Neutrophil (primary cell): Measurements from ENCODE around the gene ARHGEF7.

ENCODE experiments used
- H3K27ac ChIP-seq: fragments of 200-600 bp; sonication (generic); 2 replicates; pipeline ENCODE4 v1.5.1; 2016; ENCODE audit warnings: mild to moderate bottlenecking, moderate library complexity
- H3K27me3 ChIP-seq: fragments of 200-600 bp; sonication (generic); 2 replicates; pipeline ENCODE4 v1.6.0; 2016; ENCODE audit warnings: mild to moderate bottlenecking
- H3K36me3 ChIP-seq: fragments of 200-600 bp; sonication (generic); 2 replicates; pipeline ENCODE4 v1.5.1; 2017
- H3K4me1 ChIP-seq, 2 experiments: fragments of 200-600 bp in 1 of 2; sonication (generic) in 1 of 2; 1 replicate in 1 of 2; 2 replicates in 1 of 2; pipeline versions ENCODE4 v1.5.1 to v1.6.1; 2013 to 2016; ENCODE audit warnings: low read depth in 1 of 2, low read length in 1 of 2, mild to moderate bottlenecking in 1 of 2, moderate library complexity in 1 of 2; ENCODE audit not compliant: control insufficient read depth in 1 of 2, insufficient read depth in 1 of 2
- H3K4me3 ChIP-seq, 2 experiments: fragments of 200-600 bp in 1 of 2; sonication (generic) in 1 of 2; 1 replicate in 1 of 2; 2 replicates in 1 of 2; pipeline ENCODE4 v1.5.1; 2013 to 2016; ENCODE audit warnings: low read depth in 1 of 2, low read length in 1 of 2, mild to moderate bottlenecking in 1 of 2, moderate library complexity in 1 of 2
- H3K9me3 ChIP-seq: fragments of 200-600 bp; sonication (generic); 2 replicates; pipeline ENCODE4 v1.5.1; 2016
- TF ChIP-seq, protein P1 (sequence below): fragments of 200-600 bp; sonication (generic); IDR thresholded peaks from 2 replicates; pipeline ENCODE4 v1.5.1; 2016; ENCODE audit warnings: antibody characterized with exemption

The ARHGEF7 gene

DNA sequence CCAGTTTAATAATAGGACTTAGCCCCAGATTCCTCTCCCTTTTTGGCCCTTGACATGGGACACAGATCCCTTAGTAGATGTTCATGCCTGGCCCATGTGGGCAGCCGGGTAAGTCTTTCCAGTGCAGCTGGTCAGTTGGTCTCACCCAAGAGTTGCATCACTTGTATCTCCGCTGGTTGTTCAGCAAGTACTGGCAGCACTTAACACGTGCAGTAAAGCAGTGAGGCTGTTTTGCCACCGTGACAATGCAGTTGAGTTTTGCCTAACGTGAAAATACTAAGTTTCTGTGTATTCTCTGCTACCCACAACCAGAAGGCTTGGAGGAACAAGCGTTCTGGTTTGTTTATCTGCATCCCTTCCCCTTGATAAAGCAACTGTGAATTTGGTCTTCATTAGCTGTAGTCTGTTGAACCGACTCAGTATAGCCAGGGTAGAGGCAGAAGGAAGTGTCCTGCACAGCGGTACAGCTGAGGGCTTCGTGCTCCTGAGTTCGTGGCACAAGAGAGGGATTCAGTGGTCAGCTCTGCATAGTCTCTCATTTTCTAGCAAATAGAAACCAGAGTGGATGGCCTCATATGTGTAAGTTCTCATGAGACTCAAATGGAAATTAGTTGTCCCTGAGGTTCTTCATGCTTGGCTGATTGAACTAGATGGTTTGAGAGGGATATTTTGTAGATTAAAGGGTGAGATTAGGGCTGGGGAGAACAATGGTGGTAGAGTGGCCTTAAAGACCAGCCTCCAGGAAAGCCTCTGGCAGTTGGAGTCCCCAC, 50.3 kb downstream of the ARHGEF7 start:
- Histone ChIP-seq H3K36me3 (peaks cover 22% of the 10 kb centered on the region), H3K27ac (no peak overlapping the region), H3K9me3 (no peaks in the 10 kb centered on the region), H3K4me1 (no peaks in the 10 kb centered on the region), H3K27me3 (no peaks in the 10 kb centered on the region), H3K4me3 (no peak overlapping the region)
- TF ChIP-seq, protein P1, sequence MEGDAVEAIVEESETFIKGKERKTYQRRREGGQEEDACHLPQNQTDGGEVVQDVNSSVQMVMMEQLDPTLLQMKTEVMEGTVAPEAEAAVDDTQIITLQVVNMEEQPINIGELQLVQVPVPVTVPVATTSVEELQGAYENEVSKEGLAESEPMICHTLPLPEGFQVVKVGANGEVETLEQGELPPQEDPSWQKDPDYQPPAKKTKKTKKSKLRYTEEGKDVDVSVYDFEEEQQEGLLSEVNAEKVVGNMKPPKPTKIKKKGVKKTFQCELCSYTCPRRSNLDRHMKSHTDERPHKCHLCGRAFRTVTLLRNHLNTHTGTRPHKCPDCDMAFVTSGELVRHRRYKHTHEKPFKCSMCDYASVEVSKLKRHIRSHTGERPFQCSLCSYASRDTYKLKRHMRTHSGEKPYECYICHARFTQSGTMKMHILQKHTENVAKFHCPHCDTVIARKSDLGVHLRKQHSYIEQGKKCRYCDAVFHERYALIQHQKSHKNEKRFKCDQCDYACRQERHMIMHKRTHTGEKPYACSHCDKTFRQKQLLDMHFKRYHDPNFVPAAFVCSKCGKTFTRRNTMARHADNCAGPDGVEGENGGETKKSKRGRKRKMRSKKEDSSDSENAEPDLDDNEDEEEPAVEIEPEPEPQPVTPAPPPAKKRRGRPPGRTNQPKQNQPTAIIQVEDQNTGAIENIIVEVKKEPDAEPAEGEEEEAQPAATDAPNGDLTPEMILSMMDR: no peak

DNA sequence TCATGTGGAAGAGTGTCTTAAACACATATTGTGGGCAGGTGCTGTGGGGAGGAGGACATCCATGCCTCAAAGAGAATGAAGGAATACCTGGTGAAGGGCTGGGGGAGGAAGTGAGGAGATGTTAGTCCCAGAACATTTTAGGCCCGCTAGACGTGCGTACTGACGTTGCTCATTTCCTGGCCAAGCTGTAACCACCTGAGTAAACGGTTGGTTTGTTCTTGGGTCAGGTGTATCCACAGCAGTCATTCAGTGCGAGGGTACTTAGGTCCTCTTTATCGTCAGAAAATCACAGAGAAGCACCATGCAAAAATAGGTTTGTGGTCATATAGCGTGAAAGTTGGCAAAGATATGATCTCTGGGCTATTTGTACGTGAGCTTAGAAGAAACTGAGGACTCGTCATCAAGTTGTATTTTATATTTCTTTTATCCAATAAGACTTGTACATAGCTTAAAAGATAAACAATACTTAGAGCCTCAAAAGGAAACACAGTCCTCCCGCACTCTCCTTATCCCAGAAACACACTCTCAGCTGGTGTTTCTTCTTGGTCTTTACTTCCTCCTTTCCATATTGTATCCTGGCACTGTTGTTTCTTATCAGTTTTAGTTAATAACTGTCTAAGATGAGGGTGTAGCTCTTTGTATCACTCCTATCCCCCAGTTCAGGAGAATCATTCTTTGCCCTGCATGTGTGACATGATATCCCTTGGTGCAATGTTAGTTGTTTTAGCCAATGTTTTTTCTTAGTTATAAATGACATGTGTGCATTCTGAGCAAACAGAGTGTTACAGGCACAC, 52.0 kb downstream of the ARHGEF7 start:
- Histone ChIP-seq H3K9me3 (no peaks in the 10 kb centered on the region), H3K4me1 (no peaks in the 10 kb centered on the region), H3K36me3 (peaks cover 16% of the 10 kb centered on the region), H3K27me3 (no peaks in the 10 kb centered on the region), H3K4me3 (no peak overlapping the region), H3K27ac (no peak overlapping the region)
- TF ChIP-seq, protein P1: no peak

DNA sequence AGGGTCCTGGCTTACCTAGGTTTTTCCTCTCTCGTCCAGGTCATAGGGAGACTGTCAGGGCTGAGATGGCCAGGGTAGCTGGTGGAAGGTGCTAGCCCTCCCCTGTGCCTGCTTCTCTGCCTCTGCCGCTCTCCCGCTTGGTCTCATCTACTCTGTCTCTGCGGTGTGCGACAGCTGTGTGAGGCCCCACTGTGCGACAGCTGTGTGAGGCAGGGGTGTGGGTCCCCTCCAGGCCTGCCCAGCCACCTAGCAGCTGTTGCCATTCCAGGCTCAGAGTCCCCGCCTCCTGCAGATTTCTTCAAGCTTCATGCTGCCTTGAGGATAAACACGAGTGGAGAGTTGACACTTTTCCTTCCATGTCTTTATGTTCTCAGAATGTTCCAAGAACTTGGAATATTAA, 53.0 kb downstream of the ARHGEF7 start:
- Histone ChIP-seq H3K27me3 (no peaks in the 10 kb centered on the region), H3K4me3 (no peak overlapping the region), H3K9me3 (no peaks in the 10 kb centered on the region), H3K36me3 (peaks cover 26% of the 10 kb centered on the region), H3K27ac (no peak overlapping the region), H3K4me1 (no peaks in the 10 kb centered on the region)
- TF ChIP-seq, protein P1: no peak

DNA sequence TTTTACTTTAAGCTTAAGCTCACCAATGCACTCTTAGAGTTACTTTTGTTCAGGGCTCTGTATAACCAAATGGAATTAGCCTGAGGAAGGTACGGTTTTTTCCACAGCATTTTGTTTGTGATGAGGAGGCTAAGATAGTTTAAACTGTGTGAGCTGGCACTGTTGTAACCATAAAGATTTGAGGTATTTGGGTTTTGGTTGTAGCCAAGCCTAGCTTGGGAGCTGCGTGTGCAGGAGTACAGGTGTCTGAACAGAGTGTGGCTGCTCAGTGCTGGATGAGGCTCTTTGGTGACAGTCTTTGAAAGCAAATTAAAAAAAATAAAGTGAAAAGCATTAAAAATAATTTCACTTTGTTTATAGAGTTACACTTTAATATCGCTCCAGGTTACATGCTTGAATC, 56.0 kb downstream of the ARHGEF7 start:
- TF ChIP-seq, protein P1: no peak
- no peak overlapping the region for H3K27ac ChIP-seq
- no peaks in the 10 kb centered on the region for H3K9me3 ChIP-seq
- no peaks in the 10 kb centered on the region for H3K27me3 ChIP-seq
- H3K4me3 ChIP-seq: no peak overlapping the region
- peaks cover 23% of the 10 kb centered on the region for H3K36me3 ChIP-seq
- H3K4me1 ChIP-seq: no peaks in the 10 kb centered on the region

DNA sequence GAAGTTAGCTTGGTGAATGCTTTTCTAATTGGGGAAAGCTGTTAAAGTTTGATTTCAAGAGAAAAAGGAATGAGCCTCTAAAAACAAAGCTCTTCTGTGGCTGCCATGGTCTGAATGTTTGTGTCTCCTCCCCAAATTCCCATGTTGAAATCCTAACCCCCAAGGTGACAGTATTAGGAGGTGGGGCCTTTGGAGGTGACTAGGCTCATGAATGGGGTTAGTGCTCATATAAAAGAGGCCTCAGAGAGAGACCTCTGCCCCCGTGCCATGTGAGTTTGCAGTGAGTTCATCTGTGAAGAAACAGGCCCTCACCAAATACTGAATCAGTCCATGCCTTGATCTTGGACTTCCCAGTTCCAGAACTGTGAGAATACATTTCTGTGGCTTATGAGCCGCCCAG, 56.5 kb downstream of the ARHGEF7 start:
- H3K27me3 ChIP-seq: no peaks in the 10 kb centered on the region
- no peak overlapping the region for H3K4me3 ChIP-seq
- no peaks in the 10 kb centered on the region for H3K9me3 ChIP-seq
- H3K27ac ChIP-seq: no peak overlapping the region
- TF ChIP-seq, protein P1: no peak
- H3K4me1 ChIP-seq: no peaks in the 10 kb centered on the region
- H3K36me3 ChIP-seq: peaks cover 23% of the 10 kb centered on the region
